ENCODE results near the gene IGFBPL1. TPM values are rescaled to one million over a fixed set of nuclear protein-coding genes. Genes with fewer than 3 reads are reported as not detected.

Gene IGFBPL1
- total and polyA plus RNA-seq, 2 of the 13 experiments (the other 11 are each of a cell fraction or from before 2014, with no cell fraction given): 0.24 TPM; not detected in 1

GRCh38 chr9:38414040-38414723, 10.1 kb downstream of the IGFBPL1 start (continued):
- TF ChIP-seq NFKBIZ (CRISPR knock-in tag; IDR thresholded peaks at IDR 0.05) (no peak), TCF12 (IDR thresholded peaks at IDR 0.05) (no peak), TCF12 (CRISPR knock-in tag; IDR thresholded peaks at IDR 0.05) (no peak)

- no peak for ATAC-seq
- ChIA-PET POLR2A (no interaction called here), CTCF (ENCODE audit: low intra/inter-chr PET ratio, low total read pairs) (no interaction called here)
- Histone ChIP-seq H3K27ac (ENCODE audit: extremely low read length, insufficient read depth, low read length) (no peak overlapping the region), H3K9ac (ENCODE audit: insufficient read depth, low read depth, low read length) (no peak overlapping the region), H2AFZ (ENCODE audit: low read length) (no peak overlapping the region), H3K9me3 (ENCODE audit: low read length) (no peaks in the 10 kb centered on the region), H3K79me2 (ENCODE audit: insufficient read depth, low read length) (no peaks in the 10 kb centered on the region), H3K4me2 (ENCODE audit: low read depth, low read length) (no peak overlapping the region), H3K4me1 (ENCODE audit: insufficient read depth, low read length) (no peaks in the 10 kb centered on the region), H4K20me1 (ENCODE audit: insufficient read depth, low read length) (no peaks in the 10 kb centered on the region), H3K27me3 (ENCODE audit: control insufficient read depth in 1 of 2, insufficient read depth in 2 of 2, low read length in 2 of 2) (peaks cover 14 to 55% of the 10 kb centered on the region in 2 experiments), H3K4me3 (replicated peaks in 1 of 3; ENCODE audit: insufficient read depth in 1 of 3, low read depth in 2 of 3, low read length in 3 of 3) (no peak overlapping the region), H3K36me3 (replicated peaks in 1 of 2; ENCODE audit: control insufficient read depth in 1 of 2, insufficient read depth in 2 of 2, low read length in 2 of 2) (no peaks in the 10 kb centered on the region)
- WGBS (ENCODE audit: low lambda C conversion rate): 48% methylated on average over 7 of the region's 7 CpGs
- FAIRE-seq: no peak
- no TSS peak for BruUV-seq (replicated peaks)
- no peak for TF ChIP-seq FOXK2 (IDR thresholded peaks at IDR 0.05)
- TF ChIP-seq MYC (CRISPR knock-in tag; IDR thresholded peaks at IDR 0.05; ENCODE audit: borderline replicate concordance): no peak
- TF ChIP-seq IRX3 (CRISPR knock-in tag; IDR thresholded peaks at IDR 0.05; ENCODE audit: borderline replicate concordance, low read depth): no peak
- no peak for TF ChIP-seq SP2 (CRISPR knock-in tag; IDR thresholded peaks at IDR 0.05)
- no peak for TF ChIP-seq FOXM1 (CRISPR knock-in tag; IDR thresholded peaks at IDR 0.05)
- TF ChIP-seq ZNF350 (CRISPR knock-in tag; IDR thresholded peaks at IDR 0.05; ENCODE audit: borderline replicate concordance, low read depth): no peak
- TF ChIP-seq ZNF232 (CRISPR knock-in tag; IDR thresholded peaks at IDR 0.05; ENCODE audit: borderline replicate concordance): no peak
- TF ChIP-seq ZFP36 (IDR thresholded peaks at IDR 0.05; ENCODE audit: borderline replicate concordance, low read depth, low read length, partially characterized antibody): no peak
- no peak for TF ChIP-seq HDAC6 (IDR thresholded peaks at IDR 0.05; ENCODE audit: low read depth, low read length)
- no peak for DNase-seq (ENCODE audit: low spot score)
- intact Hi-C loops (cut with micrococcal nuclease; ENCODE audit: unreplicated experiment): no loop called here
- in situ Hi-C loops (cut with HindIII; ENCODE audit: extremely low pct_ligation_motif_present, low pct_unique_long_range_greater_than_20kb): no loop called here
Observed at GRCh38 chr9:38413283-38413682, 11.0 kb downstream of the IGFBPL1 start.

Measured in HepG2 (cell line).